GM12878 (cell line): ENCODE measurements around the gene SERPINB13. TPM values are rescaled to one million over a fixed set of nuclear protein-coding genes. Genes with fewer than 3 reads are reported as not detected.

Experiments
- ATAC-seq: fragments of 200-7000 bp; cut with Tn5 transposase; 3 replicates; pipeline ENCODE4 v1.9.1; 2020; ENCODE audit warnings: mild to moderate bottlenecking, moderate library complexity
- BruUV-seq: library from RNA; stranded (reverse); fragments of 400-500 nt; replicated peaks from 2 replicates; lab custom pipeline; 2021; lab: Mats Ljungman, UMichigan
- CTCF ChIA-PET: fragments of 300-600 bp; sonication (Branson Sonifier 250); formaldehyde crosslinking; extraction: SDS; loops from one replicate; lab custom pipeline; 2021; ENCODE audit warnings: inconsistent platforms; lab: Yijun Ruan, JAX
- POLR2A ChIA-PET: fragments of 350-600 bp; formaldehyde crosslinking; extraction: SDS; loops from one replicate; lab custom pipeline; 2021; ENCODE audit warnings: inconsistent platforms; lab: Charles Lee
- RAD21 ChIA-PET: fragments of 300-600 bp; sonication (Branson Sonifier 250); formaldehyde crosslinking; loops from one replicate; lab custom pipeline; 2023; ENCODE audit warnings: antibody characterized with exemption; ENCODE audit not compliant: unreplicated experiment; lab: Charles Lee
- SMC1A ChIA-PET: fragments of 300-600 bp; sonication (Branson Sonifier 250); formaldehyde crosslinking; loops from one replicate; lab custom pipeline; 2023; ENCODE audit not compliant: unreplicated experiment, uncharacterized antibody; lab: Charles Lee
- DNase-seq: peaks from one replicate; pipeline ENCODE4 v3.0.0-alpha.2; 2011; ENCODE audit warnings: low read depth, low spot score
- FAIRE-seq: peaks from 3 replicates; lab custom pipeline; 2011; peaks lifted over from hg19 to GRCh38; lab: Jason Lieb, UNC
- H2AFZ ChIP-seq: 2 replicates; pipeline ENCODE4 v1.6.0; 2011; ENCODE audit warnings: low read depth, low read length, control low read depth; ENCODE audit not compliant: control insufficient read depth
- H3K27ac ChIP-seq: 2 replicates; pipeline ENCODE4 v1.5.1; 2011; ENCODE audit warnings: control low read depth; ENCODE audit not compliant: control insufficient read depth, insufficient read depth
- H3K27me3 ChIP-seq, 2 experiments: replicated peaks in 1 of 2; 2 replicates each; pipeline versions ENCODE4 v1.6.0 to v1.6.1; 2011; ENCODE audit warnings: low read length in 1 of 2; ENCODE audit not compliant: control insufficient read depth in 2 of 2, insufficient read depth in 2 of 2
- H3K36me3 ChIP-seq, 2 experiments: 2 replicates each; pipeline ENCODE4 v1.5.1; 2011; ENCODE audit warnings: low read length in 1 of 2; ENCODE audit not compliant: control insufficient read depth in 2 of 2, insufficient read depth in 2 of 2
- H3K4me1 ChIP-seq: 2 replicates; pipeline ENCODE4 v1.6.1; 2011; ENCODE audit warnings: mild to moderate bottlenecking, low read length, moderate library complexity, mixed read lengths; ENCODE audit not compliant: control insufficient read depth, insufficient read depth
- H3K4me2 ChIP-seq: 2 replicates; pipeline ENCODE4 v1.6.0; 2011; ENCODE audit warnings: control low read depth; ENCODE audit not compliant: control insufficient read depth, insufficient read depth
- H3K4me3 ChIP-seq: fragments of 200-600 bp; sonication (generic); 2 replicates; pipeline ENCODE4 v1.5.1; 2016
- H3K79me2 ChIP-seq: 2 replicates; pipeline ENCODE4 v1.6.0; 2011; ENCODE audit warnings: low read length; ENCODE audit not compliant: control insufficient read depth, insufficient read depth
- H3K9ac ChIP-seq: 2 replicates; pipeline ENCODE4 v1.8.0; 2011; ENCODE audit warnings: low read length, control low read depth, mixed read lengths; ENCODE audit not compliant: control insufficient read depth, insufficient read depth
- H3K9me3 ChIP-seq: replicated peaks from 3 replicates; pipeline ENCODE4 v1.5.1; 2011; ENCODE audit warnings: mild to moderate bottlenecking, low read length; ENCODE audit not compliant: control insufficient read depth, insufficient read depth
- H4K20me1 ChIP-seq: 2 replicates; pipeline ENCODE4 v1.6.0; 2011; ENCODE audit not compliant: control insufficient read depth, insufficient read depth
- FOXM1 ChIP-seq: IDR thresholded peaks from 2 replicates; pipeline ENCODE4 v1.6.1; 2012; ENCODE audit warnings: low read depth, mild to moderate bottlenecking, inconsistent platforms, low read length, moderate library complexity
- IKZF2 ChIP-seq, 2 experiments: fragments of 450-650 bp; IDR thresholded peaks; 2 replicates each; pipeline ENCODE4 v1.6.1; 2017; ENCODE audit warnings: mild to moderate bottlenecking in 2 of 2, moderate library complexity in 2 of 2
- IRF4 ChIP-seq: IDR thresholded peaks from 2 replicates; pipeline ENCODE4 v1.6.1; 2011; ENCODE audit warnings: low read depth, low read length
- JUNB ChIP-seq: IDR thresholded peaks from 2 replicates; pipeline ENCODE4 v1.6.1; 2016; ENCODE audit warnings: antibody characterized with exemption, mild to moderate bottlenecking
- MEF2A ChIP-seq: IDR thresholded peaks from 2 replicates; pipeline ENCODE4 v1.6.1; 2011; ENCODE audit warnings: low read depth, mild to moderate bottlenecking, low read length, moderate library complexity; ENCODE audit not compliant: insufficient read depth
- NFYA ChIP-seq: IDR thresholded peaks from 2 replicates; pipeline ENCODE4 v1.6.1; 2011; ENCODE audit warnings: low read depth, mild to moderate bottlenecking, low read length, improper control_type of control experiment, borderline replicate concordance
- PKNOX1 ChIP-seq: fragments of 450-650 bp; IDR thresholded peaks from 2 replicates; pipeline ENCODE4 v1.6.1; 2016; ENCODE audit warnings: mild to moderate bottlenecking
- RAD21 ChIP-seq: IDR thresholded peaks from 2 replicates; pipeline ENCODE4 v1.6.1; 2011; ENCODE audit warnings: mild to moderate bottlenecking, low read depth, low read length, moderate library complexity; ENCODE audit not compliant: insufficient read depth
- RUNX3 ChIP-seq: IDR thresholded peaks from 2 replicates; pipeline ENCODE4 v1.6.1; 2012; ENCODE audit warnings: low read length, inconsistent platforms
- WGBS: methylation state at CpG from one replicate; pipeline ENCODE4 v1.1.6; 2016; ENCODE audit warnings: low lambda C conversion rate; ENCODE audit not compliant: insufficient replicate concordance, insufficient coverage; ENCODE audit errors: missing lambda C conversion rate; 5-methylcytosine and 5-hydroxymethylcytosine counted together
- in situ Hi-C: fragments of 300-500 bp; cut with MboI; formaldehyde crosslinking; loops from 9 replicates; pipeline ENCODE4 v1.14.3; 2018; ENCODE audit warnings: mixed read lengths
- intact Hi-C: fragments of 100-400 bp; cut with micrococcal nuclease; formaldehyde crosslinking; loops from one replicate; pipeline ENCODE4 v1.14.2; 2022; ENCODE audit not compliant: unreplicated experiment
- polyA plus RNA-seq, 11 experiments: library from polyadenylated mRNA; depleted of rRNA in 4 of 11; unstranded in 6 of 11; stranded (reverse) in 5 of 11; fragments of >200 nt; fragmentation: Nextera tagmentation in 4 of 11; fragmentation: Illumina TruSeq in 1 of 11; extraction: Ambion mirVana in 4 of 11; extraction: Trizol in 1 of 11; gene quantifications; 1 replicate in 1 of 11; 2 replicates in 10 of 11; pipeline versions ENCODE4 v1.2.1 to v1.2.3, GENCODE V29; 2011 to 2016; ENCODE audit warnings: inconsistent platforms in 2 of 11, missing spikeins in 2 of 11, low read depth in 1 of 11
- total RNA-seq, 4 experiments: library from RNA; depleted of rRNA in 3 of 4; stranded (reverse); fragments of >200 nt in 3 of 4; fragmentation: Illumina TruSeq in 1 of 4; extraction: Trizol in 1 of 4; gene quantifications; 2 replicates each; pipeline versions ENCODE4 v1.2.1 to v1.2.3, GENCODE V29; 2013 to 2021
- TF ChIP-seq, protein P1 (sequence below): IDR thresholded peaks from 2 replicates; pipeline ENCODE4 v1.6.1; 2012; ENCODE audit warnings: mild to moderate bottlenecking, low read depth, low read length

Gene SERPINB13
- total and polyA plus RNA-seq, 10 of the 15 experiments (the other 5 are each of a cell fraction or from before 2014, with no cell fraction given) = not detected

DNA sequence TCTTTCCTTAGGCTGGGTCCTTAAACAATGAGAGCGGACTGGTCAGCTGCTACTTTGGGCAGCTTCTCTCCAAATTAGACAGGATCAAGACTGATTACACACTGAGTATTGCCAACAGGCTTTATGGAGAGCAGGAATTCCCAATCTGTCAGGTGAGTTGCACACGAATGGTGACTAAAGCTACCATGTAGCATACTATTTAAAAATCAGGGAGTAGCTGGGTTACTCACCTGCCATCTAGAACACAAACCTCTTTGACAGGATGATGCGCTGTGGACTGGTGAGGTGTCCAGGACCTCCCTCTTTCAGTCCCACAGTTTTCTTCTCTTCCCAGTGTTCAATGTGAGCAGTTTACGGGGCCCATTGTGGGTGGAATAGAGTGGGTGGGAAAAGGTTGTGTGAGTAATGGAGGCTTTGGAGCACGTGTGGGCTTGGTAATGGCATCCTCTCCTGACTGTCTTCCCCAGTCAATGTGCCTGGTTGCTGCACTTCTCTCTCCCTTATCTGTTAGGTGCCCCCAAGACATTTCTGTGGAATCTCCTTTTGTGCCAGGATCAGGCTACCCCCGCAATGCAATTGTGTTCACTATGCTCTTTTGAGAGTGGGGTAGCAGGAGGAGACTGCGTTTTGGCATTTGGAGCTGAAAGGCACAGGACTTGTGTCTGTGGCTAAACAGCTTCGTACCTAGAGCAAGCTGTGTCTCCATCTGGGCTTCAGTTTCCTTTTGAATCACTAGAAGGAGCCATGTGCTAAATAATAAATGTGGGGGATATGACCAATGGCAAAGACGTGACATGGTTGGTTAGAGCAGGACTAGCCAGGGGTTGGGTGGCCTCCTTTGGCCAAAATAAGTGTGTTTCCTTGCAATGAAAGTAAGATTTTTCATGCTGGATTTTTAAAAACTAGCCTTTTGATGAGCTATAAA, 27.3 kb upstream of the SERPINB13 start:
- no peak for TF ChIP-seq NFYA
- TF ChIP-seq RAD21 = peak; percentile 25; the same call in 1 of the 2 replicates
- peak; percentile 35 for TF ChIP-seq JUNB
- H3K79me2 ChIP-seq = no peaks in the 10 kb centered on the region
- no peaks in the 10 kb centered on the region for H4K20me1 ChIP-seq
- no peak overlapping the region for H2AFZ ChIP-seq
- H3K36me3 ChIP-seq = no peaks in the 10 kb centered on the region
- ATAC-seq (0 out of 3 replicates have a peak, but pooled peaks have one; percentile 41), FAIRE-seq (no peak), DNase-seq (no peak)
- intact Hi-C loops = no loop called here
- H3K4me1 ChIP-seq = peaks cover 10% of the 10 kb centered on the region
- no peak overlapping the region for H3K9ac ChIP-seq
- in situ Hi-C loops = no loop called here
- H3K27me3 ChIP-seq = no peaks in the 10 kb centered on the region; a peak in 1 of 4 replicates
- POLR2A ChIA-PET = no interaction called here
- no peak overlapping the region for H3K4me3 ChIP-seq
- SMC1A ChIA-PET = interaction anchor here (0.9 to 2.2 kb wide), 5 partner anchors 10 to 42 kb away, joined by 3 to 10 read pairs (median 3); no protein-coding TSS in a partner anchor
- RAD21 ChIA-PET = no interaction called here
- WGBS = 43% methylated on average over 9 of the region's 9 CpGs
- no peak overlapping the region for H3K27ac ChIP-seq
- no peak overlapping the region for H3K4me2 ChIP-seq
- BruUV-seq = no TSS peak
- no peaks in the 10 kb centered on the region for H3K9me3 ChIP-seq
- CTCF ChIA-PET = interaction anchor here (0.8 to 5.7 kb wide), 3 partner anchors 18 to 41 kb away, joined by 3 to 26 read pairs (median 20); no protein-coding TSS in a partner anchor

GRCh38 chr18:63562284-63562683, 24.9 kb upstream of the SERPINB13 start:
- RAD21 ChIA-PET = interaction anchor here (0.8 to 1.2 kb wide), 2 partner anchors 44 to 50 kb away, joined by 3 to 6 read pairs; no protein-coding TSS in a partner anchor
- no peak overlapping the region for H3K27ac ChIP-seq
- ATAC-seq = peak; percentile 71
- H4K20me1 ChIP-seq = no peaks in the 10 kb centered on the region
- no peak overlapping the region for H3K9ac ChIP-seq
- no peak overlapping the region; the same call in 1 of the 2 replicates for H2AFZ ChIP-seq
- no peaks in the 10 kb centered on the region for H3K36me3 ChIP-seq
- SMC1A ChIA-PET = interaction anchor here (0.9 to 1.4 kb wide), 3 partner anchors 14 to 20 kb away, joined by 3 to 4 read pairs (median 3); no protein-coding TSS in a partner anchor
- no peaks in the 10 kb centered on the region for H3K27me3 ChIP-seq
- H3K4me1 ChIP-seq = peaks cover 10% of the 10 kb centered on the region
- 24% methylated on average over 4 of the region's 4 CpGs for WGBS
- DNase-seq = peak; percentile 17
- H3K4me3 ChIP-seq = no peak overlapping the region
- CTCF ChIA-PET = interaction anchor here (0.8 to 5.7 kb wide), 4 partner anchors 12 to 44 kb away, joined by 3 to 26 read pairs (median 10); no protein-coding TSS in a partner anchor
- H3K79me2 ChIP-seq = no peaks in the 10 kb centered on the region
- H3K4me2 ChIP-seq = no peak overlapping the region
- H3K9me3 ChIP-seq = no peaks in the 10 kb centered on the region
- intact Hi-C loops = no loop called here
- no TSS peak for BruUV-seq
- POLR2A ChIA-PET = no interaction called here
- in situ Hi-C loops = no loop called here
- no peak for FAIRE-seq
- TF ChIP-seq IRF4 = peak; percentile 66; the same call in 1 of the 2 replicates
- TF ChIP-seq, protein P1, sequence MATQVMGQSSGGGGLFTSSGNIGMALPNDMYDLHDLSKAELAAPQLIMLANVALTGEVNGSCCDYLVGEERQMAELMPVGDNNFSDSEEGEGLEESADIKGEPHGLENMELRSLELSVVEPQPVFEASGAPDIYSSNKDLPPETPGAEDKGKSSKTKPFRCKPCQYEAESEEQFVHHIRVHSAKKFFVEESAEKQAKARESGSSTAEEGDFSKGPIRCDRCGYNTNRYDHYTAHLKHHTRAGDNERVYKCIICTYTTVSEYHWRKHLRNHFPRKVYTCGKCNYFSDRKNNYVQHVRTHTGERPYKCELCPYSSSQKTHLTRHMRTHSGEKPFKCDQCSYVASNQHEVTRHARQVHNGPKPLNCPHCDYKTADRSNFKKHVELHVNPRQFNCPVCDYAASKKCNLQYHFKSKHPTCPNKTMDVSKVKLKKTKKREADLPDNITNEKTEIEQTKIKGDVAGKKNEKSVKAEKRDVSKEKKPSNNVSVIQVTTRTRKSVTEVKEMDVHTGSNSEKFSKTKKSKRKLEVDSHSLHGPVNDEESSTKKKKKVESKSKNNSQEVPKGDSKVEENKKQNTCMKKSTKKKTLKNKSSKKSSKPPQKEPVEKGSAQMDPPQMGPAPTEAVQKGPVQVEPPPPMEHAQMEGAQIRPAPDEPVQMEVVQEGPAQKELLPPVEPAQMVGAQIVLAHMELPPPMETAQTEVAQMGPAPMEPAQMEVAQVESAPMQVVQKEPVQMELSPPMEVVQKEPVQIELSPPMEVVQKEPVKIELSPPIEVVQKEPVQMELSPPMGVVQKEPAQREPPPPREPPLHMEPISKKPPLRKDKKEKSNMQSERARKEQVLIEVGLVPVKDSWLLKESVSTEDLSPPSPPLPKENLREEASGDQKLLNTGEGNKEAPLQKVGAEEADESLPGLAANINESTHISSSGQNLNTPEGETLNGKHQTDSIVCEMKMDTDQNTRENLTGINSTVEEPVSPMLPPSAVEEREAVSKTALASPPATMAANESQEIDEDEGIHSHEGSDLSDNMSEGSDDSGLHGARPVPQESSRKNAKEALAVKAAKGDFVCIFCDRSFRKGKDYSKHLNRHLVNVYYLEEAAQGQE = peak; percentile 57; the same call in 1 of the 2 replicates
- peak; percentile 62 for TF ChIP-seq PKNOX1
- no peak for TF ChIP-seq FOXM1
- peak; percentile 59 to 62; a peak in 3 of 4 replicates for TF ChIP-seq IKZF2 (IDR thresholded peaks at IDR 0.05)
- peak; percentile 46 for TF ChIP-seq RUNX3
- peak; percentile 71; the same call in 1 of the 2 replicates for TF ChIP-seq MEF2A
